GM23338 (cell line): ENCODE measurements around the gene RNF187. TPM values are rescaled to one million over a fixed set of nuclear protein-coding genes. Genes with fewer than 3 reads are reported as not detected.

Experiments
- ATAC-seq: fragments of 200-7000 bp; cut with Tn5 transposase; 3 replicates; pipeline ENCODE4 v1.9.1; 2020
- DNase-seq: peaks from one replicate; pipeline ENCODE4 v3.0.0-alpha.2; 2015; ENCODE audit warnings: low spot score
- H2AFZ ChIP-seq: fragments of 200-600 bp; sonication (generic); 2 replicates; pipeline ENCODE4 v1.8.0; 2016; ENCODE audit warnings: antibody characterized with exemption, mild to moderate bottlenecking, moderate library complexity
- H3F3A ChIP-seq: fragments of 200-600 bp; sonication (generic); replicated peaks from 2 replicates; pipeline ENCODE4 v1.8.0; 2017; ENCODE audit warnings: antibody characterized with exemption, mixed run types, low read depth
- H3K27ac ChIP-seq: fragments of 200-600 bp; sonication (generic); 2 replicates; pipeline ENCODE4 v1.6.1; 2016; ENCODE audit warnings: low read depth
- H3K27me3 ChIP-seq: fragments of 200-600 bp; sonication (generic); 2 replicates; pipeline ENCODE4 v1.8.0; 2016; ENCODE audit warnings: mild to moderate bottlenecking, mixed run types, moderate library complexity; ENCODE audit not compliant: insufficient read depth
- H3K36me3 ChIP-seq: fragments of 200-600 bp; sonication (generic); 2 replicates; pipeline ENCODE4 v1.8.0; 2016; ENCODE audit warnings: mild to moderate bottlenecking; ENCODE audit not compliant: insufficient read depth
- H3K4me1 ChIP-seq: fragments of 200-600 bp; sonication (generic); 2 replicates; pipeline ENCODE4 v1.8.0; 2016; ENCODE audit warnings: mild to moderate bottlenecking, moderate library complexity; ENCODE audit not compliant: insufficient read depth
- H3K4me2 ChIP-seq: fragments of 200-600 bp; sonication (generic); 2 replicates; pipeline ENCODE4 v1.7.1; 2017; ENCODE audit warnings: mixed run types
- H3K4me3 ChIP-seq: fragments of 200-600 bp; sonication (generic); 2 replicates; pipeline ENCODE4 v1.6.1; 2016; ENCODE audit warnings: mixed run types
- H3K79me2 ChIP-seq: fragments of 200-600 bp; sonication (generic); replicated peaks from 2 replicates; pipeline ENCODE4 v1.8.0; 2017; ENCODE audit warnings: mild to moderate bottlenecking; ENCODE audit not compliant: insufficient read depth
- H3K9me2 ChIP-seq: fragments of 200-600 bp; sonication (generic); 2 replicates; pipeline ENCODE4 v1.8.0; 2017; ENCODE audit not compliant: insufficient read depth
- H4K20me1 ChIP-seq: fragments of 200-600 bp; sonication (generic); replicated peaks from 2 replicates; pipeline ENCODE4 v1.8.0; 2017; ENCODE audit warnings: mild to moderate bottlenecking; ENCODE audit not compliant: insufficient read depth
- H3K27ac Mint-ChIP-seq: 2 replicates; pipeline ENCODE4 v1.8.0; 2020; ENCODE audit warnings: inconsistent platforms, mild to moderate bottlenecking, moderate library complexity, mixed read lengths
- H3K27me3 Mint-ChIP-seq: 3 replicates; pipeline ENCODE4 v1.8.0; 2022; ENCODE audit warnings: low read depth, mild to moderate bottlenecking, moderate library complexity, mixed read lengths, inconsistent platforms; ENCODE audit not compliant: insufficient read depth, poor library complexity
- H3K36me3 Mint-ChIP-seq: 3 replicates; pipeline ENCODE4 v1.8.0; 2021; ENCODE audit warnings: low read depth, mild to moderate bottlenecking, inconsistent platforms, moderate library complexity, mixed read lengths
- H3K4me1 Mint-ChIP-seq: 3 replicates; pipeline ENCODE4 v1.8.0; 2020; ENCODE audit warnings: mild to moderate bottlenecking, inconsistent platforms, mixed read lengths
- H3K4me3 Mint-ChIP-seq: 3 replicates; pipeline ENCODE4 v1.8.0; 2021; ENCODE audit warnings: moderate library complexity, mild to moderate bottlenecking, inconsistent platforms, mixed read lengths
- H3K9me3 Mint-ChIP-seq: 3 replicates; pipeline ENCODE4 v1.8.0; 2020; ENCODE audit warnings: moderate library complexity, mild to moderate bottlenecking, inconsistent platforms, mixed read lengths
- EZH2 ChIP-seq: fragments of 200-600 bp; sonication (generic); IDR thresholded peaks from one replicate; pipeline ENCODE4 v1.8.0; 2017; ENCODE audit warnings: antibody characterized with exemption, mild to moderate bottlenecking, low read depth; ENCODE audit not compliant: unreplicated experiment
- EZH2phosphoT487 ChIP-seq: fragments of 200-600 bp; sonication (generic); IDR thresholded peaks from one replicate; pipeline ENCODE4 v1.8.1; 2018; ENCODE audit warnings: antibody characterized with exemption; ENCODE audit not compliant: unreplicated experiment
- JUNB ChIP-seq: IDR thresholded peaks from one replicate; pipeline ENCODE4 v1.6.1; 2016; ENCODE audit warnings: antibody characterized with exemption; ENCODE audit not compliant: unreplicated experiment
- POLR2AphosphoS5 ChIP-seq: IDR thresholded peaks from 2 replicates; pipeline ENCODE4 v1.6.1; 2016; ENCODE audit warnings: antibody characterized with exemption, low read depth
- STAT1 ChIP-seq: IDR thresholded peaks from one replicate; pipeline ENCODE4 v1.6.1; 2016; ENCODE audit warnings: antibody characterized with exemption; ENCODE audit not compliant: unreplicated experiment
- ZNF114 ChIP-seq: fragments of 250-450 bp; sonication (Bioruptor Pico); IDR thresholded peaks from 2 replicates; pipeline ENCODE4 v1.5.0; 2020; ENCODE audit warnings: mild to moderate bottlenecking, moderate library complexity
- ZNF331 ChIP-seq: fragments of 250-450 bp; sonication (Bioruptor Pico); IDR thresholded peaks from 2 replicates; pipeline ENCODE4 v1.5.0; 2020; ENCODE audit warnings: low read depth, mild to moderate bottlenecking, moderate library complexity
- polyA plus RNA-seq: library from polyadenylated mRNA; unstranded; fragments of >200 nt; fragmentation: Nextera tagmentation; extraction: Ambion mirVana; gene quantifications from 2 replicates; pipeline ENCODE4 v1.2.1, GENCODE V29; 2016
- total RNA-seq: library from RNA; depleted of rRNA; stranded (reverse); fragments of >200 nt; shearing (Covaris generic); gene quantifications from 2 replicates; pipeline ENCODE4 v1.2.3, GENCODE V29; 2014
- TF ChIP-seq, protein P1 (sequence below), 2 experiments: fragments of 200-600 bp in 1 of 2; sonication (generic) in 1 of 2; conservative IDR thresholded peaks; 2 replicates each; pipeline versions ENCODE4 v1.5.1 to v1.6.1; 2016 to 2017; ENCODE audit warnings: antibody characterized with exemption in 2 of 2, low read depth in 2 of 2, mild to moderate bottlenecking in 2 of 2, moderate library complexity in 1 of 2
- TF ChIP-seq, protein P2 (sequence below): IDR thresholded peaks from one replicate; pipeline ENCODE4 v1.6.1; 2018; ENCODE audit warnings: antibody characterized with exemption; ENCODE audit not compliant: unreplicated experiment
- TF ChIP-seq, protein P3 (sequence below): IDR thresholded peaks from 2 replicates; pipeline ENCODE4 v1.6.1; 2016; ENCODE audit warnings: antibody characterized with exemption

Gene RNF187
- total and polyA plus RNA-seq, 2 experiments from 2014 or later: 24.8 to 55.3 TPM

DNA sequence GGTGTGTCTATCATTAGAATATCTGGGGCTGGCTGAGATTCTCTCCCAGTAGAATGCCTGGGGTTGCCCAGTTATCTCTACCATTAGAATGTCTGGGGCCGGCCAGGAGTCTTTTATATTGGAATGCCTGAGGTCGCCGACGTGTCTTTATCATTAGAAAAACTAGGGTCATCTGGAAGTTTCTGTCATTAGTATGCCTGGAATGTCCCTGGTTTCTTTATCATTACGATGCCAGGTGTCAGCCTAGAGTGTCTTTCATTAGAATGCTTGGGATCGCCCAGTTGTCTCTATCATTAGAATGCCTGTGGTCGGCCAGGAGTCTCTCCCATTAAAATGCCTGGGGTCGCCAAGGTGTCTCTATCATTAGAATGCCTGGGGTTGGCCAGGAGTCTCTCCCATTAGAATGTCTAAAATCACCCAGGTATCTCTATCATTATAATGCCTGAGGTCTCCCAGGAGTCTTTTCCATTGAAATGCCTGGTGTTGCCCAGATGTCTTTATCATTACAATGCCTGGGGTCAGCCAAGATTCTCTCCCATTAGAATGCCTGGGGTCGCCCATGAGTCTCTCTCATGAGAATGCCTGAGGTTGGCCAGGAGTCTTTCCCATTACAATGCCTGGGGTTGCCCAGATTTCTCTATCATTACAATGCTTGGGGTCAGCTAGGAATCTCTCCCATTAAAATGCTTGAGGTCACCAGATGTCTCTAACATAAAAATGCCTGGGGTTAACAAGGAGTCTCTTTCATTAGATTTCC lies 53.2 kb downstream of the RNF187 start (continued):
- TF ChIP-seq ZNF331 (CRISPR knock-in tag): no peak
- TF ChIP-seq, protein P1, sequence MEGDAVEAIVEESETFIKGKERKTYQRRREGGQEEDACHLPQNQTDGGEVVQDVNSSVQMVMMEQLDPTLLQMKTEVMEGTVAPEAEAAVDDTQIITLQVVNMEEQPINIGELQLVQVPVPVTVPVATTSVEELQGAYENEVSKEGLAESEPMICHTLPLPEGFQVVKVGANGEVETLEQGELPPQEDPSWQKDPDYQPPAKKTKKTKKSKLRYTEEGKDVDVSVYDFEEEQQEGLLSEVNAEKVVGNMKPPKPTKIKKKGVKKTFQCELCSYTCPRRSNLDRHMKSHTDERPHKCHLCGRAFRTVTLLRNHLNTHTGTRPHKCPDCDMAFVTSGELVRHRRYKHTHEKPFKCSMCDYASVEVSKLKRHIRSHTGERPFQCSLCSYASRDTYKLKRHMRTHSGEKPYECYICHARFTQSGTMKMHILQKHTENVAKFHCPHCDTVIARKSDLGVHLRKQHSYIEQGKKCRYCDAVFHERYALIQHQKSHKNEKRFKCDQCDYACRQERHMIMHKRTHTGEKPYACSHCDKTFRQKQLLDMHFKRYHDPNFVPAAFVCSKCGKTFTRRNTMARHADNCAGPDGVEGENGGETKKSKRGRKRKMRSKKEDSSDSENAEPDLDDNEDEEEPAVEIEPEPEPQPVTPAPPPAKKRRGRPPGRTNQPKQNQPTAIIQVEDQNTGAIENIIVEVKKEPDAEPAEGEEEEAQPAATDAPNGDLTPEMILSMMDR (conservative IDR thresholded peaks at IDR 0.05; ENCODE audit: low read depth in 2 of 2): no peak

DNA sequence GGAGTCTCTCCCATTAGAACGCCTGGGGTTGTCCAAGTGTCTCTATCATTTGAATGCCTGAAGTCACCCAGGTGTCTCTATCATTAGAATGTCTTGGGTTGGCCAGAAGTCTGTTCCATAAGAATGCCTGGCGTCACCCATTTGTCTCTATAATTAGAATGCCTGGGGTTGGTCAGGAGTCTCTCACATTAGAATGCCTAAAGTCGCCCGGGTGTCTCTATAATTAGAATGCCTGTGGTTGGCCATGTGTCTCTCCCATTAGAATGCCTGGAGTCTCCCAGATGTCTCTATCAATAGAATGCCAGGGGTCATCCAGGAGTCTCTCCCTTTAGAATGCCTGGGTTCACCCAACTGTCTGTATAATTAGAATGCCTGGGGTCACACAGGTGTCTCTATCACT lies 54.5 kb downstream of the RNF187 start:
- ATAC-seq: no peak
- TF ChIP-seq EZH2phosphoT487 (no peak), ZNF331 (CRISPR knock-in tag) (no peak), STAT1 (no peak), ZNF114 (CRISPR knock-in tag) (no peak), POLR2AphosphoS5 (no peak), JUNB (no peak), EZH2 (no peak)
- TF ChIP-seq, protein P2, sequence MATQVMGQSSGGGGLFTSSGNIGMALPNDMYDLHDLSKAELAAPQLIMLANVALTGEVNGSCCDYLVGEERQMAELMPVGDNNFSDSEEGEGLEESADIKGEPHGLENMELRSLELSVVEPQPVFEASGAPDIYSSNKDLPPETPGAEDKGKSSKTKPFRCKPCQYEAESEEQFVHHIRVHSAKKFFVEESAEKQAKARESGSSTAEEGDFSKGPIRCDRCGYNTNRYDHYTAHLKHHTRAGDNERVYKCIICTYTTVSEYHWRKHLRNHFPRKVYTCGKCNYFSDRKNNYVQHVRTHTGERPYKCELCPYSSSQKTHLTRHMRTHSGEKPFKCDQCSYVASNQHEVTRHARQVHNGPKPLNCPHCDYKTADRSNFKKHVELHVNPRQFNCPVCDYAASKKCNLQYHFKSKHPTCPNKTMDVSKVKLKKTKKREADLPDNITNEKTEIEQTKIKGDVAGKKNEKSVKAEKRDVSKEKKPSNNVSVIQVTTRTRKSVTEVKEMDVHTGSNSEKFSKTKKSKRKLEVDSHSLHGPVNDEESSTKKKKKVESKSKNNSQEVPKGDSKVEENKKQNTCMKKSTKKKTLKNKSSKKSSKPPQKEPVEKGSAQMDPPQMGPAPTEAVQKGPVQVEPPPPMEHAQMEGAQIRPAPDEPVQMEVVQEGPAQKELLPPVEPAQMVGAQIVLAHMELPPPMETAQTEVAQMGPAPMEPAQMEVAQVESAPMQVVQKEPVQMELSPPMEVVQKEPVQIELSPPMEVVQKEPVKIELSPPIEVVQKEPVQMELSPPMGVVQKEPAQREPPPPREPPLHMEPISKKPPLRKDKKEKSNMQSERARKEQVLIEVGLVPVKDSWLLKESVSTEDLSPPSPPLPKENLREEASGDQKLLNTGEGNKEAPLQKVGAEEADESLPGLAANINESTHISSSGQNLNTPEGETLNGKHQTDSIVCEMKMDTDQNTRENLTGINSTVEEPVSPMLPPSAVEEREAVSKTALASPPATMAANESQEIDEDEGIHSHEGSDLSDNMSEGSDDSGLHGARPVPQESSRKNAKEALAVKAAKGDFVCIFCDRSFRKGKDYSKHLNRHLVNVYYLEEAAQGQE: no peak
- TF ChIP-seq, protein P1 (conservative IDR thresholded peaks at IDR 0.05; ENCODE audit: low read depth in 2 of 2): no peak
- TF ChIP-seq, protein P3, sequence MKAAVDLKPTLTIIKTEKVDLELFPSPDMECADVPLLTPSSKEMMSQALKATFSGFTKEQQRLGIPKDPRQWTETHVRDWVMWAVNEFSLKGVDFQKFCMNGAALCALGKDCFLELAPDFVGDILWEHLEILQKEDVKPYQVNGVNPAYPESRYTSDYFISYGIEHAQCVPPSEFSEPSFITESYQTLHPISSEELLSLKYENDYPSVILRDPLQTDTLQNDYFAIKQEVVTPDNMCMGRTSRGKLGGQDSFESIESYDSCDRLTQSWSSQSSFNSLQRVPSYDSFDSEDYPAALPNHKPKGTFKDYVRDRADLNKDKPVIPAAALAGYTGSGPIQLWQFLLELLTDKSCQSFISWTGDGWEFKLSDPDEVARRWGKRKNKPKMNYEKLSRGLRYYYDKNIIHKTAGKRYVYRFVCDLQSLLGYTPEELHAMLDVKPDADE: no peak

More for the DNA sequence above, 54.5 kb downstream of the RNF187 start:
- H4K20me1 ChIP-seq: no peaks in the 10 kb centered on the region
- no peaks in the 10 kb centered on the region for H3K4me1 ChIP-seq
- H3K27ac Mint-ChIP-seq: no peak overlapping the region
- no peak overlapping the region for H3K4me3 Mint-ChIP-seq
- no peaks in the 10 kb centered on the region for H3K79me2 ChIP-seq
- no peak overlapping the region for H3K27ac ChIP-seq
- peaks cover 87% of the 10 kb centered on the region for H3K9me3 Mint-ChIP-seq
- no peak overlapping the region for H3K4me2 ChIP-seq
- H3K36me3 Mint-ChIP-seq: peaks cover 16% of the 10 kb centered on the region; the same call in 2 of the 3 replicates
- DNase-seq: no peak
- no peaks in the 10 kb centered on the region for H3K36me3 ChIP-seq
- H3K27me3 ChIP-seq: peaks cover 100% of the 10 kb centered on the region
- H3K4me3 ChIP-seq: no peak overlapping the region
- H3K9me2 ChIP-seq: no peaks in the 10 kb centered on the region
- peaks cover 100% of the 10 kb centered on the region for H3K27me3 Mint-ChIP-seq
- no peaks in the 10 kb centered on the region for H3K4me1 Mint-ChIP-seq
- no peak overlapping the region for H2AFZ ChIP-seq
- no peaks in the 10 kb centered on the region for H3F3A ChIP-seq
